ENCODE results near the gene AUTS2. TPM values are rescaled to one million over a fixed set of nuclear protein-coding genes. Genes with fewer than 3 reads are reported as not detected.

The AUTS2 gene
- total RNA-seq, 1 donor from 2014 or later = 53.0 TPM

DNA sequence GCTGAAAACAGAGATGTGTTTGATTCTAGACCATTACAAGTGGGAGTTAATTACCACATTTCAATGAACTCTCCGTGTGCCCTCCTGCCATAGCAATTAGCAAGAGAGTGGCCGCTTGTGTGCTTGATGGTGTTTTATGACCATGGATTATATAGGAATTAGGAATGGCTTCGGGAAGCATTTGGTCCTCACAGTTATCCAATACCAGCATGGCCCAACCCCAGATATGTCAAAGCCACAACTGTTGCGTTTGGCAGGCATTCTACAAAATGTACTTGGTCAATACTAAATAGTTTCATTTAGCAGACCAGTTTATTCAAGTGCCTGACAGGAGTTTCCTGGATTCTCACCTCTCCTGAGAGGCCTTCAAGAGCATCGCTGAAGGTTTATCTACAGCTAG lies 1024.7 kb downstream of the AUTS2 start:
- TF ChIP-seq, protein P1, sequence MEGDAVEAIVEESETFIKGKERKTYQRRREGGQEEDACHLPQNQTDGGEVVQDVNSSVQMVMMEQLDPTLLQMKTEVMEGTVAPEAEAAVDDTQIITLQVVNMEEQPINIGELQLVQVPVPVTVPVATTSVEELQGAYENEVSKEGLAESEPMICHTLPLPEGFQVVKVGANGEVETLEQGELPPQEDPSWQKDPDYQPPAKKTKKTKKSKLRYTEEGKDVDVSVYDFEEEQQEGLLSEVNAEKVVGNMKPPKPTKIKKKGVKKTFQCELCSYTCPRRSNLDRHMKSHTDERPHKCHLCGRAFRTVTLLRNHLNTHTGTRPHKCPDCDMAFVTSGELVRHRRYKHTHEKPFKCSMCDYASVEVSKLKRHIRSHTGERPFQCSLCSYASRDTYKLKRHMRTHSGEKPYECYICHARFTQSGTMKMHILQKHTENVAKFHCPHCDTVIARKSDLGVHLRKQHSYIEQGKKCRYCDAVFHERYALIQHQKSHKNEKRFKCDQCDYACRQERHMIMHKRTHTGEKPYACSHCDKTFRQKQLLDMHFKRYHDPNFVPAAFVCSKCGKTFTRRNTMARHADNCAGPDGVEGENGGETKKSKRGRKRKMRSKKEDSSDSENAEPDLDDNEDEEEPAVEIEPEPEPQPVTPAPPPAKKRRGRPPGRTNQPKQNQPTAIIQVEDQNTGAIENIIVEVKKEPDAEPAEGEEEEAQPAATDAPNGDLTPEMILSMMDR (IDR thresholded peaks at IDR 0.05) = no peak
- TF ChIP-seq POLR2A (IDR thresholded peaks at IDR 0.05) (no peak), POLR2AphosphoS5 (IDR thresholded peaks at IDR 0.05; ENCODE audit: insufficient read depth in 1 of 2, low read depth in 1 of 2) (no peak)
- no peak overlapping the region for H3K4me3 ChIP-seq
- no peaks in the 10 kb centered on the region for H3K27me3 ChIP-seq
- no peak overlapping the region for H3K27ac ChIP-seq
- intact Hi-C loops (cut with DNase I) = no loop called here
- no peak for DNase-seq (ENCODE audit: extremely low spot score in 2 of 2)
- no peaks in the 10 kb centered on the region for H3K36me3 ChIP-seq
- no peaks in the 10 kb centered on the region for H3K9me3 ChIP-seq
- no peaks in the 10 kb centered on the region for H3K4me1 ChIP-seq

DNA sequence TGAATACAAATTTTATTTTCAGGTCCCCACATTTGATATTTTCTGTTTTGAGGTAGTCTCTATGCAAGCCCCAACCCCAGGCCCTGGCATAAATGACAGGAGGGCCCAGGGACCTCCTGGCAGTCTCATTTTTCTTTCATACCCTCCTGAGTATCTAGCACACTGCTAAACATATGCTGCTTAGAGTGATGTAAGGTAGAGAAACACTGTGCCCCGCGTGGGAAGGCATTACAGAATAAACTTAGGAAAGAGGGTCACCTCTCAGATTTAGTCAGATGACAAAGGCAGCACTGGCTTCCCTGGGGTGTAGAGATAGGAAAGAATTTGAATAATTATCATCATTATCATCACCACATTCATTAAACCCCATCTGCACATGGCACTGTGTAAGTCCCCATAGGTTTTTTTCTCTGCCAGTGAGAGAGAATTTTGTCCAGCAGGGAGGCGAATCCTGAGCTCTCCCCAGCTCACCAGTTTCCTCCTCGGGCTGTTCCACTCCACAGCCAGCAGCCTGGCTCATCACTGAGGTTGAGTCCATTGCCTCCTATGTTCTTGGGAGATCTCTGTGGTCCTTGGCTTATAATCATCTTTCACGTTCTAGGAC lies 1026.3 kb downstream of the AUTS2 start:
- Histone ChIP-seq H3K4me3 (no peak overlapping the region), H3K4me1 (no peaks in the 10 kb centered on the region), H3K9me3 (no peaks in the 10 kb centered on the region), H3K27me3 (no peaks in the 10 kb centered on the region), H3K36me3 (no peaks in the 10 kb centered on the region), H3K27ac (no peak overlapping the region)
- TF ChIP-seq POLR2A (IDR thresholded peaks at IDR 0.05) (no peak), POLR2AphosphoS5 (IDR thresholded peaks at IDR 0.05; ENCODE audit: insufficient read depth in 1 of 2, low read depth in 1 of 2) (no peak)
- TF ChIP-seq, protein P1 (IDR thresholded peaks at IDR 0.05) = no peak
- no peak for DNase-seq (ENCODE audit: extremely low spot score in 2 of 2)
- intact Hi-C loops (cut with DNase I) = no loop called here

DNA sequence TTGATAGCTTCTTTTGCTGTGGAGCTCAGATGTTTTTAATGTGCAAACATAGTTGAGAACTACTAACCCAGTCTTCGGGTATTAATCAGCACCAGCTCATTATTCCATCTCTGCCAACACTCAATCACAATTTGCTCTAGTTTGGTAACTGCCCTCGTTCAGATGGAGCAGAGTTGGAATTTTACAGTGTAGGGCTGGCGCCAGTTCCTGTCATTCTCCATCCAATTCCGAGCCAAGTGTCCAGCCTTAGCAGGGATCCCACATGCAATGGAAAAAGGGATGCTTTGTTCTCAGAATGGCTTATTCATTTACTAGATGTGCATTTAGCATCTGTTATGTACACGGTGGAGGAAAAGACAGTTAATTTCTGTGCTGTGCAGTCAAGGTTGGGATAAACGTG lies 1029.2 kb downstream of the AUTS2 start:
- H3K27me3 ChIP-seq = no peaks in the 10 kb centered on the region
- no peak overlapping the region for H3K27ac ChIP-seq
- intact Hi-C loops (cut with DNase I) = no loop called here
- no peaks in the 10 kb centered on the region for H3K4me1 ChIP-seq
- no peaks in the 10 kb centered on the region for H3K36me3 ChIP-seq
- H3K4me3 ChIP-seq = no peak overlapping the region
- DNase-seq (ENCODE audit: extremely low spot score in 2 of 2) = no peak
- H3K9me3 ChIP-seq = no peaks in the 10 kb centered on the region
- TF ChIP-seq, protein P1 (IDR thresholded peaks at IDR 0.05) = no peak
- TF ChIP-seq POLR2AphosphoS5 (IDR thresholded peaks at IDR 0.05; ENCODE audit: insufficient read depth in 1 of 2, low read depth in 1 of 2) (no peak), POLR2A (IDR thresholded peaks at IDR 0.05) (no peak)

DNA sequence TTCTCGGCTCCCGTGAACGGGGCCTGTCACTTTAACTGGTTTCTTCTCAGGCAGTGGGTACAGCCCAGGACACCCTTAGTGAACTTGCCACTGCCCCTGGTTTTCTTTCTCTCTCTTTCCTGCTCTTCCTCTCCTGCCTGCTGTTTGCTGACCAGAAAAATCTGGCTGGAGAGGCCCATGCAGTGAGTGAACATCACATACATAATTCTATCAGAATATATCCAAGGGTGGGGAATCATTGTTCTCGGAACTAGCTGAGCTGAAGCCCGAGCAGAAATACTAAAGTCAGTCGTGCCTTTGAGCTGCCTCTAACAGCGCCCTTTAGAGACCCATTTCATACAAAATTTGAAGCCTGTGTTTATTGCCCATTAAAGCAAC lies 1032.2 kb downstream of the AUTS2 start:
- H3K4me1 ChIP-seq = no peaks in the 10 kb centered on the region
- H3K4me3 ChIP-seq = no peak overlapping the region
- H3K36me3 ChIP-seq = no peaks in the 10 kb centered on the region
- TF ChIP-seq, protein P1 (IDR thresholded peaks at IDR 0.05) = no peak
- no peak for TF ChIP-seq POLR2A (IDR thresholded peaks at IDR 0.05)
- no peak for TF ChIP-seq POLR2AphosphoS5 (IDR thresholded peaks at IDR 0.05; ENCODE audit: insufficient read depth in 1 of 2, low read depth in 1 of 2)
- no peaks in the 10 kb centered on the region for H3K9me3 ChIP-seq
- no peaks in the 10 kb centered on the region for H3K27me3 ChIP-seq
- no peak overlapping the region for H3K27ac ChIP-seq
- no peak for DNase-seq (ENCODE audit: extremely low spot score in 2 of 2)
- intact Hi-C loops (cut with DNase I) = no loop called here

DNA sequence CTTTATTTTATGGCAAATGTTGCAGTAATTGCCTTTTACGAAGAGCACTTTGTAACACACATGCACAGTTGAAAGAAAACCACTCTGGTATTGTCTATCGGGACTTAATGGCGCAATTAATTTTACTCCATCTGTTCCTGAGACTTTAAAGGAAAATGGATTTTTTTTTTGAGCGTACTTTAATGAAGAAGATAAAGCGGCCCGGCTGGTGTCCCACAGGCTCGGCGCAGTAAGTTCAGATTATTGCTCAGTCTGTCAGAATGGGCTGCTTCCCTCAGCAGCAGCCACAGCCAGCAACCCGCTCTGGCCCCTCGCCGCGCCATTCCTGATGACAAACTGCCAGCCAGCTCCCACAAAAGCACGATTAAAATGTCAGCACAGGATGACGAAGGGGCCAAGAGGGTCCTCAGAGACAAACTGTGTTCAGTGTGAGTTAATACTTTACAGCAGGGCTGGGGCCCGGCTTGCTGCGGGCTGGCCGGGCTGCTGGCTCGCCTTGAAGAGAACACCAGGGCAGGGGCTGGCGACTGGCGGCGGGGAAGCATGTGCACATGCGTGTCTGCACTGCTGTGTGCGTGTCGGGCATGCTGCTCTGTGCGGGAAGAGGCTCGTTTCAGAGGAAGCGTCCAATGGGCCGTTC lies 1032.7 kb downstream of the AUTS2 start:
- Histone ChIP-seq H3K27ac (no peak overlapping the region), H3K9me3 (no peaks in the 10 kb centered on the region), H3K27me3 (no peaks in the 10 kb centered on the region), H3K36me3 (no peaks in the 10 kb centered on the region), H3K4me3 (peak overlapping the region in 1 of 2 donors; percentile 31), H3K4me1 (no peaks in the 10 kb centered on the region)
- no peak for DNase-seq (ENCODE audit: extremely low spot score in 2 of 2)
- intact Hi-C loops (cut with DNase I) = no loop called here
- TF ChIP-seq POLR2AphosphoS5 (IDR thresholded peaks at IDR 0.05; ENCODE audit: insufficient read depth in 1 of 2, low read depth in 1 of 2) = peak in 1 of 2 donors; percentile 28
- TF ChIP-seq, protein P1 (IDR thresholded peaks at IDR 0.05) = no peak

All from vagina (tissue), 2 donors.